ENCODE results near the gene GSTM5. TPM values are rescaled to one million over a fixed set of nuclear protein-coding genes. Genes with fewer than 3 reads are reported as not detected.

The GSTM5 gene
- polyA plus RNA-seq, 1 donor, result 7.2 TPM

DNA sequence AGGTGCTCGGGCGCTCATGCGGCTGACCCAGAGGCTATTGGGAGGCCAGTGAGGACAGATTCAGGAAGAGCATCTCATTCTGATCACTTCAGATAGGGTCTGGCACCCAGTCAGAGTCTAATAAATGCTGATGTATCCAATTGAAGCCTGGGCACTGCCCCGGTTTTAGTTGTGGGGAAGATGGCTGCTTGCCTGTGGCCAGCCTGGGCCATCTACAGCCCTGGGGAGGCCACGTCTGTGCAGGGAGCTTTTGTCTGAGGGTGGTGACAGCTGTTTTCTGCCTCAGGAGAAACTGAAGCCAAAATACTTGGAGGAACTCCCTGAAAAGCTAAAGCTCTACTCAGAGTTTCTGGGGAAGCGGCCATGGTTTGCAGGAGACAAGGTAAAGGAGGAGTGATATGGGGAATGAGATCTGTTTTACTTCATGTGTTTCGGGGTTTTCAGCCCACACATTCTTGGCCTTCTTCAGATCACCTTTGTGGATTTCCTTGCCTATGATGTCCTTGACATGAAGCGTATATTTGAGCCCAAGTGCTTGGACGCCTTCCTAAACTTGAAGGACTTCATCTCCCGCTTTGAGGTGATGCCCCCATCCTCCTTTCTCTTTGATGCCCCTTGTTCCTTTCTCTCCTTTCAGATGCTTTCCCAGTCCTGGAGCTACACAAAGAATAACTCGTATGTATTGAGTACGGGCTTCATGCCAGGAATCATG is 2.8 kb downstream of the GSTM5 start:
- Histone ChIP-seq H3K4me1 (ENCODE audit: control insufficient read depth, insufficient read depth, low read length) (no peaks in the 10 kb centered on the region), H3K9me3 (ENCODE audit: control insufficient read depth, low read depth, low read length) (no peaks in the 10 kb centered on the region), H3K36me3 (ENCODE audit: control insufficient read depth, insufficient read depth, low read length) (no peaks in the 10 kb centered on the region), H3K4me3 (ENCODE audit: low read length) (no peak overlapping the region), H3K27ac (ENCODE audit: low read length) (no peak overlapping the region), H3K27me3 (ENCODE audit: control insufficient read depth, insufficient read depth, low read length) (no peaks in the 10 kb centered on the region)
- WGBS (ENCODE audit: insufficient coverage, low lambda C conversion rate), result 80% methylated on average over 1 of the region's 12 CpGs
- DNase-seq, result peak in 1 of 2 donors; percentile 1

DNA sequence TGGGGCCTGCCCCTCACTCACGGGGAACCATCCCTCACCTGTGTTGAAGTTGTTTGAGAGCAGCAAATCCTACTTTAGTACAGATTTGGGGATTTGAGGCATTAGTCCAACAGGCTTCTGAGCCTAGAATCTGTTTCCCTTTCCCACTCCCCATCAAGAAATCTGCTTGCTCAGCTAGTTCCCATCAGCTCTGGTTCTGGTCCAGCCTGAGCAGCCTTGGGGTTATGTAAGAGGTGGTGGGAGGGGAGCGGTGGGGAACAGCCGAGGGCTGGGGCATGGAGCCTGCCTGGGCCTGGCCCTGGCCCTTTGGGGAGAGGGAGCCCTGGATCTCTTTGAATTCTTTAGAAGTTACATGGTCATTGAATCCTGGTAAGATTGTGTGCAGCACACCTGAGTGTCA is 4.1 kb downstream of the GSTM5 start:
- H3K36me3 ChIP-seq (ENCODE audit: control insufficient read depth, insufficient read depth, low read length), result no peaks in the 10 kb centered on the region
- H3K27me3 ChIP-seq (ENCODE audit: control insufficient read depth, insufficient read depth, low read length), result no peaks in the 10 kb centered on the region
- H3K27ac ChIP-seq (ENCODE audit: low read length), result no peak overlapping the region
- H3K4me1 ChIP-seq (ENCODE audit: control insufficient read depth, insufficient read depth, low read length), result peaks cover 5% of the 10 kb centered on the region
- H3K9me3 ChIP-seq (ENCODE audit: control insufficient read depth, low read depth, low read length), result no peaks in the 10 kb centered on the region
- no CpG with 5 or more reads among the region's 3 CpGs for WGBS (ENCODE audit: insufficient coverage, low lambda C conversion rate)
- no peak overlapping the region for H3K4me3 ChIP-seq (ENCODE audit: low read length)
- peak in 1 of 2 donors; percentile 0 for DNase-seq

DNA sequence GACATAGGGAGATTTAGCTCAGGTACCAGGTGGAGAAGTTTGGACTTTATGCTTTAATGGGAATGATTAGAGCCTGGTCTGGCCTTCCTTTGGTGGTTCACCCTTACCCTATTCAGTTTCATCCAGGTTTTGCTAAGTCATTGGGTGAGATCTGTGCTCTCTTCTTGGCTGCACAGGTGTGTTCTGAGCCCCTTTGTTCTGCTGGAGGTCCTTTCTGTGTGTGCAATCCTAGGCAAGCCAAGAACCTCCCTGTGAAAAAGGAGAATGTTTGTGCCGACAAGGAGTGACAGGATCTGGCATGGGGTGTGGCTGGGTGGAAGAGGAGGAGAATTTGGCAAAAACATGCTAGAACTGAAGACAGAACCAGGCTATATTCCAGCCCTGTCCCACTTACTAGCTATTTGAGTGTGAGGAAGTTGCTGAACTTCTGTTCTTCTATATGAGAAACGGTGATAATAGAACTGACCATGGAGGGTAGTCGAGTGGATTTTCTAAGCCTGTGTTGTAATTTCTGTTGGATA is 4.6 kb downstream of the GSTM5 start:
- WGBS (ENCODE audit: insufficient coverage, low lambda C conversion rate), result no CpG with 5 or more reads among the region's 3 CpGs
- no peaks in the 10 kb centered on the region for H3K27me3 ChIP-seq (ENCODE audit: control insufficient read depth, insufficient read depth, low read length)
- no peaks in the 10 kb centered on the region for H3K36me3 ChIP-seq (ENCODE audit: control insufficient read depth, insufficient read depth, low read length)
- H3K4me1 ChIP-seq (ENCODE audit: control insufficient read depth, insufficient read depth, low read length), result peaks cover 5% of the 10 kb centered on the region
- DNase-seq, result peak in 1 of 2 donors; percentile 1
- H3K27ac ChIP-seq (ENCODE audit: low read length), result no peak overlapping the region
- no peaks in the 10 kb centered on the region for H3K9me3 ChIP-seq (ENCODE audit: control insufficient read depth, low read depth, low read length)
- no peak overlapping the region for H3K4me3 ChIP-seq (ENCODE audit: low read length)

DNA sequence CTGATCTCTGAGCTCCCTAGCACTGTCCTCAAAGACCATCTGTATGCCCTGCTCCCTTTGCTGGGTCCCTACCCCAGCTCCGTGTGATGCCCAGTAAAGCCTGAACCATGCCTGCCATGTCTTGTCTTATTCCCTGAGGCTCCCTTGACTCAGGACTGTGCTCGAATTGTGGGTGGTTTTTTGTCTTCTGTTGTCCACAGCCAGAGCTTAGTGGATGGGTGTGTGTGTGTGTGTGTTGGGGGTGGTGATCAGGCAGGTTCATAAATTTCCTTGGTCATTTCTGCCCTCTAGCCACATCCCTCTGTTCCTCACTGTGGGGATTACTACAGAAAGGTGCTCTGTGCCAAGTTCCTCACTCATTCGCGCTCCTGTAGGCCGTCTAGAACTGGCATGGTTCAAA is 5.7 kb downstream of the GSTM5 start:
- no peak overlapping the region for H3K4me3 ChIP-seq (ENCODE audit: low read length)
- H3K27me3 ChIP-seq (ENCODE audit: control insufficient read depth, insufficient read depth, low read length), result no peaks in the 10 kb centered on the region
- H3K27ac ChIP-seq (ENCODE audit: low read length), result no peak overlapping the region
- no peaks in the 10 kb centered on the region for H3K9me3 ChIP-seq (ENCODE audit: control insufficient read depth, low read depth, low read length)
- 100% methylated on average over 1 of the region's 5 CpGs for WGBS (ENCODE audit: insufficient coverage, low lambda C conversion rate)
- H3K36me3 ChIP-seq (ENCODE audit: control insufficient read depth, insufficient read depth, low read length), result no peaks in the 10 kb centered on the region
- no peak for DNase-seq
- H3K4me1 ChIP-seq (ENCODE audit: control insufficient read depth, insufficient read depth, low read length), result peaks cover 5% of the 10 kb centered on the region

DNA sequence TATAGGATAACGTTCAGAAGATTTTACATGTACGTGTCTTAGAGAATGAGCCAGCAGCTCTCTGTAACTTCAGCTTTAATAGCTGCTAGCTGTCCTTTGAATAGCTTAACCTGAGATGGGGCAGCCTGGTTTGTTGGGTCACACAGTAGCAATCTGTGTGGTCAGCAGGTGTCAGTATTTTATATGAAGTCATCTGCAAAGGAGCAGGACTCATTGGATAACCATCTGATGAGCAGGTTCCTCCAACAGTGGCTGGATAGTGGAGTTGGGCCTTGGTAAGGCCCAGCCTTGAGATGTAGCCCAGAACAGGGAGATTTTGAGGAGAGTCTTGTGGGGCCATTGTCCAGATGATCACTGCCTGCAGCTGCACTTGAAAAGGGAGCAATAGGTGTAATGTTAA is 6.4 kb downstream of the GSTM5 start:
- Histone ChIP-seq H3K9me3 (ENCODE audit: control insufficient read depth, low read depth, low read length) (no peaks in the 10 kb centered on the region), H3K27ac (ENCODE audit: low read length) (no peak overlapping the region), H3K4me3 (ENCODE audit: low read length) (no peak overlapping the region), H3K27me3 (ENCODE audit: control insufficient read depth, insufficient read depth, low read length) (no peaks in the 10 kb centered on the region), H3K36me3 (ENCODE audit: control insufficient read depth, insufficient read depth, low read length) (no peaks in the 10 kb centered on the region), H3K4me1 (ENCODE audit: control insufficient read depth, insufficient read depth, low read length) (peaks cover 5% of the 10 kb centered on the region)
- no CpG with 5 or more reads among the region's 2 CpGs for WGBS (ENCODE audit: insufficient coverage, low lambda C conversion rate)
- peak; percentile 31 to 38 for DNase-seq

DNA sequence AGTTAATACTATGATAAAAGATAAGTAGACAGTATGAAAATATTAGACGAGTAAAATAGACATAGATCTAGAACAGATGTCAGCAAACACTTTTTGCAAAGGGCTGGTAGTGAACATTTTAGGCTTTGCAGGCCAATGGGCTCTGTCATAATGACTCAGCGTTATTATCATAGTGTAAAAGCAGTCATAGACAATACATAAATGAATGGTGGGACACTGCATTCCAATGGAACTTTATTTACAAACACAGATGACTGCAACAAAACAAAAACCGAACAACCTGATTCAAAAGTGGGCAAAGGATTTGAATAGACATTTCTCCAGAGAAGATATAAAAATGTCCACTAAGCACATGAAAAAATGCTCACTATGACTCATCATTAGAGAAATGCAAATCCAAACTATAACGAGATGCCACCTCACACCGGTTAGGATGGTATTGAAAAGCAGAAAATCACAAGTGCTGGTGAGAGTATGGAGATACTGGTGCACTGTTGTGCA is 7.3 kb downstream of the GSTM5 start:
- Histone ChIP-seq H3K9me3 (ENCODE audit: control insufficient read depth, low read depth, low read length) (no peaks in the 10 kb centered on the region), H3K4me1 (ENCODE audit: control insufficient read depth, insufficient read depth, low read length) (peaks cover 5% of the 10 kb centered on the region), H3K36me3 (ENCODE audit: control insufficient read depth, insufficient read depth, low read length) (no peaks in the 10 kb centered on the region), H3K27me3 (ENCODE audit: control insufficient read depth, insufficient read depth, low read length) (no peaks in the 10 kb centered on the region), H3K27ac (ENCODE audit: low read length) (no peak overlapping the region), H3K4me3 (ENCODE audit: low read length) (no peak overlapping the region)
- 86% methylated on average over 1 of the region's 5 CpGs for WGBS (ENCODE audit: insufficient coverage, low lambda C conversion rate)
- no peak for DNase-seq

DNA sequence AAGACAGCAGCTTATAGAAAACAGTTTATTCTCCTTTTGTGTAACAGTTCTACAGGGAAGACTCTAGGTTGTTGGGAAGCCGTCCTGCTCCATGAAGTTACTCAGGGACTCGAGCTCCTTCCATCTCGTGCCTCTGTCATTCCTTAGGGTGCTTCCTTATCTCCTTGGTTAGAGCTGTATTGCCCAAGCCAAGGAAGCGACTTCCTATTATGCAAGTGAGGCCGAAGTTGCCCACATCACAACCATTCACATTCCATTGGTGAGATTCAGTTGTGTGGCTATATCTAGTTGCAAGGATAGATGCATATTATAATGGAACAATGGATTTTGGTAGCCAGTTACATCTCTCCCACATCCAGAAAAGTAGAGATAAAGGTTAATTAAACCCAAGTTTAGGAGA is 9.0 kb downstream of the GSTM5 start:
- H3K4me1 ChIP-seq (ENCODE audit: control insufficient read depth, insufficient read depth, low read length), result peaks cover 5% of the 10 kb centered on the region
- peak; percentile 79 to 81 for DNase-seq
- no CpG with 5 or more reads among the region's 5 CpGs for WGBS (ENCODE audit: insufficient coverage, low lambda C conversion rate)
- no peak overlapping the region for H3K4me3 ChIP-seq (ENCODE audit: low read length)
- H3K27me3 ChIP-seq (ENCODE audit: control insufficient read depth, insufficient read depth, low read length), result no peaks in the 10 kb centered on the region
- no peaks in the 10 kb centered on the region for H3K9me3 ChIP-seq (ENCODE audit: control insufficient read depth, low read depth, low read length)
- peak overlapping the region; percentile 41 for H3K27ac ChIP-seq (ENCODE audit: low read length)
- no peaks in the 10 kb centered on the region for H3K36me3 ChIP-seq (ENCODE audit: control insufficient read depth, insufficient read depth, low read length)

DNA sequence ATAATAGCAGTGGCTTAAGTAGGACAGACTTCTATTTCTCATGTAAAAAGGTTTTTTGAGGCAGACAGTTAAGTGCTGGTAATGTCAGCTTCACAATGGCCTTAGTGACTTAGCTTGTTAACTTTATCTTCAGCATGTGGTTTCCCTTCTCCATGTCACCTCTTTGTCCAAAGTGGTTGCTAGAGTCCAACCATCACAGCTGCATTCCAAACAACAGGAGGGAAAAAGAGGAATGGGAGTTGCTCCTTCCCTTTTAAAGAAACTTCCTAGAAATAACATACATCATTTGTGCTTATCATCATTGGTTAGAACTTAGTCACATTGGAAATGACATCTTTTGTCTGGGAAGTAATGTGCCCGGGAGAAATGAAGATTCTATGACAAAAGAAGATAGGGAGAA is 9.9 kb downstream of the GSTM5 start:
- Histone ChIP-seq H3K27ac (ENCODE audit: low read length) (peak overlapping the region; percentile 12), H3K9me3 (ENCODE audit: control insufficient read depth, low read depth, low read length) (no peaks in the 10 kb centered on the region), H3K36me3 (ENCODE audit: control insufficient read depth, insufficient read depth, low read length) (no peaks in the 10 kb centered on the region), H3K4me3 (ENCODE audit: low read length) (no peak overlapping the region), H3K4me1 (ENCODE audit: control insufficient read depth, insufficient read depth, low read length) (peaks cover 5% of the 10 kb centered on the region), H3K27me3 (ENCODE audit: control insufficient read depth, insufficient read depth, low read length) (no peaks in the 10 kb centered on the region)
- DNase-seq, result no peak
- WGBS (ENCODE audit: insufficient coverage, low lambda C conversion rate), result 100% methylated on average over 1 of the region's 1 CpG

DNA sequence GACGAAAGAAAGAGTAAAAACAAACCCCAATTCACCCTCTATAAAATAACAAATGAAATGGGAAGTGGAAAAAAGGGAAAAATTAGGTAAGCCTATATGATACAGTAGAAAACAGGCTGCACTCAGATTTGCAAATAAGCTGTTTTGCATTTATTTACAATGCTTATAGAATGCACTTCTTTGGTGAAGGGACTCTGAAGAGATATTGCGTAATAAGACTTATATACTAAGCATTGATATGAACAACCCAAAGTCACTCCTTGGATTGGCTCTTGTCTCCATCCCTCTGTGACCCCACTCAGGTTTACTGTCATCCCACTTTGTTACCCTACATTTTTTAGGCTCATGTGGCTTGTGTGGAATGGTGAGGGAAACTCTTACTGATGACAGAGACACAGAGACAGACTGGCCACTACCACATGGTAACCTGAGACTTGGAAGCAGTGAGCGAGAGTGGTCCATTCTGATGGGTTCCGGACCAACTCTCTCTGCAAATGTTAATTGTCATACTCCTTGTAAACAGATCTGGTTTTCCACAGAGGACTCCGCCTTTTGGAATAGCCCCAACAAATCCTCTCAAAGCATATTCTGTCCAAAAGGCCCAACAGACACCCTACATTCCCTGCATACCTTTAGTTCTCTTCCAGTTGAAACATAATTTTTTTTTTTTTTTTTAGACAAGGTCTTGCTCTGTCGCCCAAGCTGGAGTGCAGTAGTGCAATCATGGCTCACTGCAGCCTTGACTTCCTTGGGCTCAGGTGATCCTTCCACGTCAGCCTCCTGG is 11.0 kb downstream of the GSTM5 start:
- no peak for DNase-seq
- Histone ChIP-seq H3K4me3 (ENCODE audit: low read length) (no peak overlapping the region), H3K4me1 (ENCODE audit: control insufficient read depth, insufficient read depth, low read length) (peaks cover 5% of the 10 kb centered on the region), H3K9me3 (ENCODE audit: control insufficient read depth, low read depth, low read length) (no peaks in the 10 kb centered on the region), H3K27me3 (ENCODE audit: control insufficient read depth, insufficient read depth, low read length) (no peaks in the 10 kb centered on the region), H3K36me3 (ENCODE audit: control insufficient read depth, insufficient read depth, low read length) (no peaks in the 10 kb centered on the region), H3K27ac (ENCODE audit: low read length) (no peak overlapping the region)
- WGBS (ENCODE audit: insufficient coverage, low lambda C conversion rate), result 100% methylated on average over 1 of the region's 7 CpGs

DNA sequence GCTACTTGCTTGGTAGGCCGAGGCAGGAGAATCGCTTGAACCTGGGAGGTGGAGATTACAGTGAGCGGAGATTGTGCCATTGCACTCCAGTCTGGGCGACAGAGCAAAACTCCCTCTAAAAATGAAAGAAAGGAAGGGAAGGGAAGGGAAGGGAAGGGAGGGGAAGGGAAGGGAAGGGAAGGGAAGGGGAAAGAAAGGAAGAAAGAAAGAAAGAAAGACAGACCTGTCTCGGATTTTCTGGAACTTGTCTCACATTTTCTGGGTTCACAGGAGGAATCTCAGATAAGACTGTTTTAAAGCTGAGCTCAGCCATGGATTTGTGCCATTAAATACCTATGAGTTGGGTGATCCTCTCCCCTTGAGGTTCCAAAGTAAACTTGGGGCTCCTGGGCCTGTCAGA is 12.9 kb downstream of the GSTM5 start:
- no peaks in the 10 kb centered on the region for H3K9me3 ChIP-seq (ENCODE audit: control insufficient read depth, low read depth, low read length)
- no peak overlapping the region for H3K27ac ChIP-seq (ENCODE audit: low read length)
- no peak for DNase-seq
- no peak overlapping the region for H3K4me3 ChIP-seq (ENCODE audit: low read length)
- H3K27me3 ChIP-seq (ENCODE audit: control insufficient read depth, insufficient read depth, low read length), result no peaks in the 10 kb centered on the region
- WGBS (ENCODE audit: insufficient coverage, low lambda C conversion rate), result no CpG with 5 or more reads among the region's 5 CpGs
- H3K4me1 ChIP-seq (ENCODE audit: control insufficient read depth, insufficient read depth, low read length), result peaks cover 17% of the 10 kb centered on the region
- no peaks in the 10 kb centered on the region for H3K36me3 ChIP-seq (ENCODE audit: control insufficient read depth, insufficient read depth, low read length)
